ENCODE measurements around the gene FAM163A.

GRCh38 chr1:179793281-179793680 is 50.2 kb downstream of the FAM163A start:
- TF ChIP-seq GATA2 (IDR thresholded peaks at IDR 0.05; ENCODE audit: low read depth, low read length): no peak
- no peak for TF ChIP-seq GATA3 (IDR thresholded peaks at IDR 0.05; ENCODE audit: low read depth, low read length)

Data from SH-SY5Y (cell line).